HG03045 (cell line): ENCODE results near the gene TENM4.

Experiments
- ATAC-seq: cut with Tn5 transposase; IDR thresholded peaks from one replicate; pipeline ENCODE4 v1.9.1; 2021; ENCODE audit warnings: mild to moderate bottlenecking, moderate library complexity; ENCODE audit not compliant: unreplicated experiment

TENM4 gene

GRCh38 chr11:79261684-79262083 is 179.1 kb downstream of the TENM4 start:
- ATAC-seq: no peak

GRCh38 chr11:79259800-79260199 is 181.0 kb downstream of the TENM4 start:
- no peak for ATAC-seq

- ATAC-seq: no peak
These were observed 182.3 kb downstream of the TENM4 start for GRCh38 chr11:79258576-79258975.

- ATAC-seq: no peak
These were observed 184.9 kb downstream of the TENM4 start for GRCh38 chr11:79255965-79256364.

GRCh38 chr11:79253280-79253679 is 187.6 kb downstream of the TENM4 start:
- no peak for ATAC-seq

GRCh38 chr11:79249295-79249993 is 191.4 kb downstream of the TENM4 start:
- ATAC-seq: no peak

- no peak for ATAC-seq
These were observed 196.0 kb downstream of the TENM4 start for GRCh38 chr11:79244798-79245197.

- ATAC-seq: no peak
These were observed 196.5 kb downstream of the TENM4 start for GRCh38 chr11:79244241-79244772.

- no peak for ATAC-seq
These were observed 197.2 kb downstream of the TENM4 start for GRCh38 chr11:79243422-79244210.

GRCh38 chr11:79242616-79243015 is 198.2 kb downstream of the TENM4 start:
- ATAC-seq: no peak

- no peak for ATAC-seq
These were observed 199.0 kb downstream of the TENM4 start for GRCh38 chr11:79241852-79242241.

GRCh38 chr11:79241205-79241851 is 199.5 kb downstream of the TENM4 start:
- no peak for ATAC-seq

GRCh38 chr11:79237703-79238102 is 203.1 kb downstream of the TENM4 start:
- ATAC-seq: no peak

- ATAC-seq: no peak
These were observed 203.7 kb downstream of the TENM4 start for GRCh38 chr11:79237091-79237490.

GRCh38 chr11:79236541-79236971 is 204.3 kb downstream of the TENM4 start:
- ATAC-seq: no peak

- ATAC-seq: no peak
These were observed 205.1 kb downstream of the TENM4 start for GRCh38 chr11:79235696-79236095.

- ATAC-seq: no peak
These were observed 208.5 kb downstream of the TENM4 start for GRCh38 chr11:79232346-79232745.

GRCh38 chr11:79229047-79229446 is 211.8 kb downstream of the TENM4 start:
- ATAC-seq: no peak

- no peak for ATAC-seq
These were observed 212.8 kb downstream of the TENM4 start for GRCh38 chr11:79227767-79228755.

GRCh38 chr11:79227308-79227707 is 213.5 kb downstream of the TENM4 start:
- ATAC-seq: no peak
